NCI-H187 (cell line): Measurements from ENCODE around the gene ADGRG3.

Experiments used
- DNase-seq, 2 experiments: peaks; one replicate each; lab custom pipeline; 2025; lab: John Stamatoyannopoulos, UW

Gene ADGRG3

GRCh38 chr16:57681950-57682728 is 14.0 kb downstream of the ADGRG3 start:
- no peak for DNase-seq

- no peak for DNase-seq
These were observed 14.9 kb downstream of the ADGRG3 start for GRCh38 chr16:57682809-57683635.

GRCh38 chr16:57683636-57684545 is 15.8 kb downstream of the ADGRG3 start:
- DNase-seq: no peak

- no peak for DNase-seq
These were observed 16.7 kb downstream of the ADGRG3 start for GRCh38 chr16:57684626-57685358.

- no peak for DNase-seq
These were observed 17.5 kb downstream of the ADGRG3 start for GRCh38 chr16:57685633-57686032.

GRCh38 chr16:57686577-57686976 is 18.5 kb downstream of the ADGRG3 start:
- DNase-seq: no peak

- DNase-seq: no peak
These were observed 19.3 kb downstream of the ADGRG3 start for GRCh38 chr16:57687363-57687929.

GRCh38 chr16:57688487-57688986 is 20.4 kb downstream of the ADGRG3 start:
- no peak for DNase-seq

GRCh38 chr16:57688987-57689761 is 21.1 kb downstream of the ADGRG3 start:
- DNase-seq: no peak

GRCh38 chr16:57689762-57690558 is 21.9 kb downstream of the ADGRG3 start:
- DNase-seq: no peak

GRCh38 chr16:57690782-57691471 is 22.8 kb downstream of the ADGRG3 start:
- no peak for DNase-seq

- no peak for DNase-seq
These were observed 24.5 kb downstream of the ADGRG3 start for GRCh38 chr16:57692636-57693035.

- DNase-seq: no peak
These were observed 25.4 kb downstream of the ADGRG3 start for GRCh38 chr16:57693550-57693949.

- DNase-seq: no peak
These were observed 26.2 kb downstream of the ADGRG3 start for GRCh38 chr16:57694231-57694724.

- DNase-seq: no peak
These were observed 26.9 kb downstream of the ADGRG3 start, which contains the start of gene DRC7 for GRCh38 chr16:57694725-57695679. Gene DRC7 (plus strand): TSS chr16:57694806. CDS start chr16:57697950, 3,144 bp downstream.

- no peak for DNase-seq
These were observed 27.6 kb downstream of the ADGRG3 start for GRCh38 chr16:57695680-57696069.

GRCh38 chr16:57696240-57696639 is 28.1 kb downstream of the ADGRG3 start:
- DNase-seq: no peak
